HG02885 (cell line): ENCODE measurements around the gene TGFB1I1.
A peak's percentile ranks its signal among the peaks of the same experiment; 100 is the strongest.
"Not testable (repeated sequence)": the region's sequence is repeated elsewhere in the genome, so short reads cannot be mapped to it uniquely, and the experiment has no call there.

Experiments
- ATAC-seq: cut with Tn5 transposase; IDR thresholded peaks from one replicate; pipeline ENCODE4 v1.9.1; 2021; ENCODE audit warnings: mild to moderate bottlenecking; ENCODE audit not compliant: unreplicated experiment, poor library complexity

TGFB1I1 gene

DNA sequence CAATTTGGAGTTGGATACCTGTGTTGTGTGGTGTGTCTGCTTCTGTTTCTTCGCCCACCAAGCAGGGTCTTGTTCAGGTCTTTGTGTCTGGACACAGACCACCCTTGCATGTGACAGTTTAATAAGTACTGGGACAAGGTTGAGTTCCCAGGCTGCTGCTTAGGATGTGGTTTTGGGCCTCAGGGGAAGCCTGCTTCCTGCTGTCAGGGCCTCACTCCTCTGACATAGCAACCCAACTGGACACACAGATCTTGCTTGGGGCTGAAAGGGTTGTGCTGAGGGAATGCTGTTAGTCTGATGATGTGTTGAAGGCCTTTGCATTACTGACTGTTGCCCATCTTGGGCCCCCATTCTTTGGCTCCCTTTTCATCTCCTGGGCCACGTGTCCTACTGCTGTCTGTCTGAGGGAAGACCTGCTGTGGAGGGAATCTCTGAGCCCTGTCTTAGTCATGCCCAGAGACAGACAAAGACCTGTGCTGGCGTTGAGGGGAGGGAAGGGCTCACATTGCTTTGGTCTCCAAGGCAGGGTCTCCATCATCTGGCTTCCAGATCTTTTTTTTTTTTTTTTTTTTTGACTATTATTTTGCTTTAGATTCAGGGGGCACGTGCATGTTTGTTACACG is 4.7 kb upstream of the TGFB1I1 start:
- peak; percentile 55 for ATAC-seq

DNA sequence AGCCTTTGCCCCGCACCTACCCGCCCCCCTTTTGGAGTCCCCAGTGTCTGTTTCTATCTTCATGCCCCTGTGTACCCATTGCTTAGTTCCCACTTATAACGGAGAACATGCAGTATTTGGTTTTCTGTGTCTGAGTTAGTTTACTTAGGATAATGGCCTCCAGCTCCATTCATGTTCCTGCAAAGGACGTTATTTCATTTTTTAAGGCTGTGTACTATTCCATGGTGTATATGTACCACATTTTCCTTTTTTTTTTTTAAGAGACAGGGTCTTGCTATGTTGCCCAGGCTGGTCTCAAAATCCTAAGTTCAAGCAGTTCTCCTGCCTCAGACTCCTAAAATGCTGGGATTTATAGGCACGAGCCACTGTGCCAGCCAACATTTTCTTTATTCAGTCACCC is 4.1 kb upstream of the TGFB1I1 start:
- ATAC-seq, result no peak

DNA sequence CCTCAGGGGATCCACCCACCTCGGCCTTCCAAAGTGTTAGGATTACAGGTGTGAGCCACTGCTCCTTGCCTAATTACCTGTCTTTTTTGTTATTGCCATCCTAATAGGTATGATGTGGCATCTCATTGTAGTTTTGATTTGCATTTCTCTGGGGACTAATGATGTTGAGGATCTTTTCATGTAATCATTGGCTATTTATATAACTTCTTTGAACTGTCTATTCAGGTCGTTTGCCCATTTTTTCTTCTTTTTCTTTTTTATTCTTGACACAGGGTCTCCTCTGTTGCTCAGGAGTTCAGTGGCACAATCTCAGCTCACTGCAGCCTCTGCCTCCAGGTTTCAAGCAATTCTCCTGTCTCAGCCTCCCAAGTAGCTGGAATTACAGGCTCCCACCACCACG is 1.3 kb upstream of the TGFB1I1 start:
- ATAC-seq, result no peak

DNA sequence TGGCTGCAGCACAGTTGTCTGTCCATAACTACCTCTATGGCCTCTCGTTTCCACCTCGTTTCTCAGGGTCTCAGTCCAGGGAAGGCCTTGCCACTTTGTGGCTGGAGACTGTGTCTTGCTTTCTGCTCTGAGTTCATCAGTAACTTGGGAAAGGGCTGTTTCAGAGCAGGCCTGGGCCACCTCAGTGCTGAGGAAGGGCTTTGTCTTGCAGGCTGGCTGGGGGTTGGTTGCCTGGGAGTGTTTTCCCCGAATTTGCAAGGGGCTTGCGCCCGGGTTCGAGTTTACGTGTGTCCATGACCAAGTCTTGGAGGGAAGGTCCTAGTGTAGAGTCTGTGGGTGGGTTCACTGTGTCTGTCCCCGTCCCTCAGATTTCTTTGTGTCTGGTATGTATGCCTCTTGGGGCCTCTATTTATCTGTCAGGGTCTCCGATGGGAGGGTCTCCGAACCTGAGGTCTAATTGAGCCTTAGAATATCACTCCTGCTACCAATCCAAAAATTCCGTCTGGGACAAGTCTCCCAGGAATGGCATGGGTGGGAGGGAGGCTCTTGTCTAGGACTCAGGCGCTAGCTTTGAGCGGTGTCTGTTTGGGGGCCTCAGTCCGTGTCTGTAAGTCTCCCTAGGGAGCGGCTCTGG is 594 bp upstream of the TGFB1I1 start:
- ATAC-seq, result no peak

DNA sequence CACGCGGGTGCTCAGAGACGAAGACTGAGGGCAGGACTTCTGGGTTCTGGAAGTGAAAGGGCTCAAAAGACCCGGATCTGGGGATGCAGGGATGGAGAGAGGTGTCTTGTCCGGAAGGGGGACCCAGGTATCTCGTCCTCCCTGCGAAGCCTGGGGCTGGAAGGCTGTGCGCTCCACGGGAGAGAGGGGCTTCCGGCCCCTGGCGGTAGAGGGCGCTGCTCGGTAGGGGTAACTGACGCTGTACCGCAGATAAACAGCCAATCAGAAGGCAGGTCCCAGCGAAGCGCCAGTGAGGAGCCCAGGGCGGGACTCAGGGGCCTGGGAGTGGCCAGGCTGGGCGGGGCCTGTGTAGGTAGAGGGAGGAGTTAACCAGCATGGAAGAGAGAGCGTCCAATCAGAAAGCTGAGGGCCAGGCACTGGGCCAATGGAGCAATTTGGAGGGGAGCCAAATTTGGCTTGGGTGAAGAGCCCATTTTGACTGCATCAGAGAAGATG is 804 bp downstream of the TGFB1I1 start:
- ATAC-seq, result peak; percentile 58

DNA sequence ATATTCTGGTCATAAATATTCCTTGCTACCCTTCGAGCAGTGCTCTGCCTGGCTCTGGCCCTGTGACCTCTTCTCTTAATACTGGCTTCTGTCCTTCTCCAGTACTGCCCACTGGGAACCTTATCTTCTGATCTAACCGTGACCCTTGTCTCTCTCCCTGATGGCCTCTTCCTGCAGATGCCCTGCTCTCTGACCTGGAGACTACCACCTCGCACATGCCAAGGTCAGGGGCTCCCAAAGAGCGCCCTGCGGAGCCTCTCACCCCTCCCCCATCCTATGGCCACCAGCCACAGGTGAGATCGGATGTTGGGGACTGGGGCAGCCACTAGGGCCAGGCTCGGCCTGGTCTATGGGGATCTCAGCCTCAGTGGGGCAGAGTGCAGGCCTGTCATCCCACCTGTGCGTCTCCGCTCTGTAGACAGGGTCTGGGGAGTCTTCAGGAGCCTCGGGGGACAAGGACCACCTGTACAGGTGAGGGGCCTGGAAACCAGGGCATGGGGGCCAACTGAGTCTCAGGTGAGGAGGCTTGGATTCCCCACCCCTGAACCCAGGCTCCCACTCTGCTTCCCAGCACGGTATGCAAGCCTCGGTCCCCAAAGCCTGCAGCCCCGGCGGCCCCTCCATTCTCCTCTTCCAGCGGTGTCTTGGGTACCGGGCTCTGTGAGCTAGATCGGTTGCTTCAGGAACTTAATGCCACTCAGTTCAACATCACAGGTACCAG is 1.5 kb downstream of the TGFB1I1 start:
- ATAC-seq, result no peak

DNA sequence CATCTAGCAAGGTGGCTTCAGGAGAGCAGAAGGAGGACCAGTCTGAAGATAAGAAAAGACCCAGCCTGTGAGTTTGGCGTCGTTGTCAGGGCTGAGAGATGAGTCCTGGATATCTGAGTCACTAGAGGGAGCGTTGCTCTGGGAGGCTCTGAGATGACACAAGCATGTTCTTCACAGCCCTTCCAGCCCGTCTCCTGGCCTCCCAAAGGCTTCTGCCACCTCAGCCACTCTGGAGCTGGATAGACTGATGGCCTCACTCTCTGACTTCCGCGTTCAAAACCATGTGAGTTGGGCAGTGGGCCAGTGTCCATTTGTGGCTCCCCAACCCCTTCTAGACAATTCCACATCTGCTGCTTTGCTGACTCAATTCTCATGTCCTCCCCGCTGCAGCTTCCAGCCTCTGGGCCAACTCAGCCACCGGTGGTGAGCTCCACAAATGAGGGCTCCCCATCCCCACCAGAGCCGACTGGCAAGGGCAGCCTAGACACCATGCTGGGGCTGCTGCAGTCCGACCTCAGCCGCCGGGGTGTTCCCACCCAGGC is 2.3 kb downstream of the TGFB1I1 start:
- no peak for ATAC-seq

DNA sequence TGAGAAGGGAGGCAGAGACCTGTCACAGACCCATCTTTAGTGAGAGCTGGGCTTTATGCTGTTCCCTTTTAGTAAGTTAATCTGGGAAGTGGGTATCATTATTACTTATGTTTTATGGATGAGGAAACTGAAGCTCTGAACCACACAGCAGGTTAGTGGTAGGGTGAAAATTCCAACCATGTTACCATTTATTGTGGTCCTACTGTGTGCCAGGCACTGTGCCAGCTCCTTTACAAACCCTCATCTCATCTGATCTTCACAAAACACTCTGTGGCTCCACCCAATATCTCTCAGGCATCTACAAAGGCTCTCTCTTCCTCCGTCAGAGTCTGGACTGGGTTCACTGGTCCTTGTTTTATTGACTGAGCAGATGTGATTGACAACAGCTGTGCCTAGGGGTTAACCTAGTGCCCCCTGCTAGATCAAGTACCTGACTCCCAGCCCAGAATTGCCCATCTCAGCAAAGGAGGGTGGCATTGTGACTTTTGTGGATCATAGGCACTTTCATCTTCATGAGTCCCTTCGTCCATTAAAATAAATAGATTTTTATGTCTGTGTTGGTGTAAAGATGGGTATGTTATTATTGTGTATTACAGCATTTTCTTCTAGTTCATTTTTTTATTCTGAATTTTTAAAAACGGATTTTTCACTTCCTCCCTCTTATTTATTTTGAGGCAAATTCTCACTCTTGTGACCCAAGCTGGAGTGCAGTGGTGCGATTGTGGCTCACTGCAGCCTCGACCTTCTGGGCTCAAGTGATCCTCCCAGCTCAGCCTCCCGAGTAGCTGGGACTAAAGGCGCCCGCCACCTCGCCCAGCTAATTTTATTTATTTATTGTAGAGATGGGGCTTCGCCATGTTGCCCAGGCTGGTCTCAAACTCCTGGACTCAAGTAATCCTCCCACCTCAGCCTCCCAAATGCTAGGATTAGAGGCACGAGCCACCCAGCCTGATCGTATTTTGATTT is 3.1 kb downstream of the TGFB1I1 start:
- ATAC-seq, result no peak

DNA sequence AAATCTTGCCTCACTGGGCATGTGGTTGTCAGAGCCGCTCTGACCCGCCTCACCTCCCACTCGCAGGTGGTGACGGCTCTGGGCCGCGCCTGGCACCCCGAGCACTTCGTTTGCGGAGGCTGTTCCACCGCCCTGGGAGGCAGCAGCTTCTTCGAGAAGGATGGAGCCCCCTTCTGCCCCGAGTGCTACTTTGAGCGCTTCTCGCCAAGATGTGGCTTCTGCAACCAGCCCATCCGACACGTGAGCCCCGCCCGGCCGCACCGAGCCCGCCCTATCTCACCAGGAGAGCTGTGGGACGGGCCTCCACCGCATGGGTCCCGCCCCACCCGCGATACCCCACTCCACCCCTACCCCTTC is 4.0 kb downstream of the TGFB1I1 start:
- no peak for ATAC-seq

DNA sequence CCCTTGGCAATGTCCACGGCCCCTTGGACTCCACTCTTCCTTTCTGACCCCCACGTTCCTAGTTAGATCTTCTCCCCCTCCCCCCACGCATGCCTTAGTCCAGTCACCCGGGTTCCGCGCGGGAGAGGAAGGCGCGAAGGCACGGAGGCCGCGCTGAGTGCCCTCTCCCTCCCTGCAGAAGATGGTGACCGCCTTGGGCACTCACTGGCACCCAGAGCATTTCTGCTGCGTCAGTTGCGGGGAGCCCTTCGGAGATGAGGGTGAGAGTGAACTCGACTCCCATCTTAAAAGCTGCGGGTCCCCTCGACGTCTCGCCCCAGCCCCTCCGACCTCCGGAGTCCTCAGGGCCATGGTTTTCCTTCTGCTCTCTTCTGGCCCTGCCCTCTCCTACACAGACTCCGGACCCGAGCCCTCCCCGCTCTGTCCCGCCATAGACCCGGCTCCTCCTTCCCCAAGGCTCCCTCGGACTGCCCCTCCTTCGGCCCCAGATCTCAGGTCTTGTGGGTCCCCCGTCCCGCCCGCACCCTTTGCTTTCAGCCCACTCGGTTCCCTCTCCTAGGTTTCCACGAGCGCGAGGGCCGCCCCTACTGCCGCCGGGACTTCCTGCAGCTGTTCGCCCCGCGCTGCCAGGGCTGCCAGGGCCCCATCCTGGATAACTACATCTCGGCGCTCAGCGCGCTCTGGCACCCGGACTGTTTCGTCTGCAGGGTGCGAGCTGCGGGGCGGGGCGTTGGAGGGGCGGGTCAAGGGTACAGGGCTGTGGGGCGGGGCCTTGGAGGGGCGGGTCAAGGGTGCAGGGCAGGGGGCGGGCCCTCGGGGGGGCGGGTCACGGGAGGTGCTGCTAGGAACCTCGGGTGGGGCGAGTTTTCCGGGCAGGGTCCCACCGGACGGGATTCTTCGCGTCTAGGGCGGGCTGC is 4.6 kb downstream of the TGFB1I1 start:
- peak; percentile 59 for ATAC-seq

DNA sequence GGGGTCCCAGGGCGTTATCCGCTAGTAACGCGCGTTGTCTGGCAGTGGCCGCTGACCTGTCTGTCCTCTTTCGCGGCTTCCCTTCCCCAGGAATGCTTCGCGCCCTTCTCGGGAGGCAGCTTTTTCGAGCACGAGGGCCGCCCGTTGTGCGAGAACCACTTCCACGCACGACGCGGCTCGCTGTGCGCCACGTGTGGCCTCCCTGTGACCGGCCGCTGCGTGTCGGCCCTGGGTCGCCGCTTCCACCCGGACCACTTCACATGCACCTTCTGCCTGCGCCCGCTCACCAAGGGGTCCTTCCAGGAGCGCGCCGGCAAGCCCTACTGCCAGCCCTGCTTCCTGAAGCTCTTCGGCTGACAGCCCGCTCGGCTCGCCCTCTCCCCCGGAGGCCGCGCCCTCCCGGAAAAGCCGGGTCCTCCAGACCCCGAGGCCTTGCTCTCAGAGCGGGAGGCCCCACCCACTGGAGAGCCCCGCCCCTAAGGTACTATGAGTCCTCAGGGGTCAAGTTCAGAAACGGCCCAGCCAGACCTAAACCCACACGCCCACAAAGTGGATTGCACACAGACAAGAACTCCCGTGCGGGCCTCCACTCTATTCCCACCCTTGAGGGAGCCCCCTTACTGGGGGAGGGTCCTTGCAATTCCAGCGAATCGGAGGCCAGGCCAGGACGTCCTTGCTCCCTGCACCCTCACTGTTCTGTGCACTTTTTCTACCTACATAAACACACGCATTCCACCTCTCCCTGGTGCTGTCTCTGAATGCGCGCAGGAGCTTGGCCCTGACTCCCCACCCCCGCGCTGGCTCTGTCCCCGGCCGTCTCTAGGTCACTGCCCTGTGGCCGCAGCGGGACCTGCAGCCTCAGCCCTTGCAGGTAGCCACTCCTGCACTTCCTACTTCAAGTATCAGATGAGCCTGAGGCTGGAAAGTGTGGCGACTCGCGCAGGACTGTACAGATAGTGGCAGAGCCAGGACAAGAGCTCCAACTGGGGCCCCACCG is 5.6 kb downstream of the TGFB1I1 start:
- peak; percentile 22 for ATAC-seq

DNA sequence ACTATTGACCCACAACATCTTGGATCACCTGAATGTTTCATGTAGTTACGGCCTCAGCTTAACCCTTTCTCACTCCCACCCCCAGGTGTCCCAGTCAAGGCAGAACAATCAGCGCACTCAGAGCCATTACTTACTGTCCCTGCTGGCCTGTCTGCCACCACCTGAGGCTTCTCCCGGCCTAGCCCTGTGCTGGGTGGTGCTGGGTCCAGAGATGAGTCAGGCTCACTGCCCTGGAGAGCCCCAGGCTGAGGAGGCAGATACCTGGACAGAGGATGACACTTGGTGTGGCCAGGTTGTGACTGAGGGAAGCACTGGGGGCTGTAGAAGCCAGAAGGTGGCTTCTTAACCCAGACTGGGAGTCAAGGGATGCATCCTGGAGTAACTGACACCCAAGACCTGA is 7.0 kb downstream of the TGFB1I1 start:
- no peak for ATAC-seq

DNA sequence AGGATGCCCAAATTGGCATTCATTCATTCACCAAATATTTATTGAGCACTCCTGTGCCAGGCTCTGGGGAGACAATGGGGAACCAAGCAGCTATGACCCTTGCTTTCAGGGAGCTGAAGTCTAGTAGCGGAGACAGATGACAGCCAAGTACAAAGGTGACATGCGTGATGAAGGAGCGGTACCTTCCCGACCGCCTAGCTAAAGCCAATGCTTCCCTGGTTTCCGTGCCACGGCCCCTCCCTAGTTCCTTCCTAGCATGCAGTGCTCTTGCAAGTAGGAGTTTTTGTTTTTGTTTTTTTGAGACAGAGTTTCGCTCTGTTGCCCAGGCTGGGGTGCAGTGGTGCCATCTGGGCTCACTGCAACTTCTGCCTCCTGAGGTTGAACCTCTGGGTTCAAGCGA is 7.8 kb downstream of the TGFB1I1 start:
- no peak for ATAC-seq

DNA sequence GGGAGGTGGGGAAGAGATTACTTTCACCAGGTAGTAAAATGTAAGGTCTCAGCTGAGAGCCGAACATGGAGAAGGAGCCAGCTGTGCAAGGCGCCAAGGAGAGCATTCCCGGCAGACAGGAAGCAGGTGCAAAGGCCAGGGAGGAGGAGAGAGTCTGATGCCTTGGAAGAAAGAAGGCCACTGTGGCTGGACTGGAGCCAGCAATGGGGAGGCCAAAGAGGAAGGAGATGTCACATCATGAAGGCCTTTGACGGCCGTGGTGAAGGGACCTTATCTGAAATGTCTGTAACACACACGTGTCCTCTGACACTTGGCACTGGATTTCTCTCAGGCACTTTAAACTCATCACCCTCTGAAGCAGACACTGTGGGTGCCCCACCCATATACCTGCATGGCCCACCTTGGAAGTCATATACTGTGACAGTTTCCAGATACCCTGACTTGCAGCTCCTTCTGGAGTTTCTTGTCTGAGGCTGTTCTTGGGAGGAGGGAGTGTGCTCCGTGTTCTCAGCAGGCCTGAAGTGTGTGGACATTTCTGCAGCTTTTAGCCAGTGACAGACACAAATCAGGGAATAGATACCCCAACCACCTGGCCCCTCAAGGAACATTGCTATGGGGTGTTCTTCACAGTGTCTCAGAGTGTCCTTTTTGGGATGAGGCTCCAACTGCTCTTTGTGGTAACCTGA is 9.0 kb downstream of the TGFB1I1 start:
- no peak for ATAC-seq

DNA sequence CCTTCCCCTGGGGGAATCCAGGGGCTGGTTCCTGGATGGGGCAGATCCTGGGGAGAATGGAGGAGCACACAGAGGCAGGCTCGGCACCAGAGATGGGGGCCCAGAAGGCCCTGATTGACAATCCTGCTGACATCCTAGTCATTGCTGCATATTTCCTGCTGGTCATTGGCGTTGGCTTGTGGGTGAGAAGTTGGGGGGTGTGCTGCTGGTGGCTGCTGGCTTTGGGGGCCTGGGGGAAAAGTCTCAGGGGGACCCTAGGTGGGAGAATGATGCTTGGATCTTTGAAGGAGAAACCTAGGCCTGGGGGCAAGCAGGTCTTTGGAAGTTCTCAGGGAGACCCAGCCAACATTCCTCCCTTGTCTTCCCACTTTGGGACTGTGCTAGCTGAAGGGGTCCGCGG is 11.1 kb downstream of the TGFB1I1 start, which contains the start of gene SLC5A2:
Gene SLC5A2 (plus strand): TSS at position 43 of the 400 bp plus-strand sequence. CDS start 14 bp downstream, at position 57.
- no peak for ATAC-seq

DNA sequence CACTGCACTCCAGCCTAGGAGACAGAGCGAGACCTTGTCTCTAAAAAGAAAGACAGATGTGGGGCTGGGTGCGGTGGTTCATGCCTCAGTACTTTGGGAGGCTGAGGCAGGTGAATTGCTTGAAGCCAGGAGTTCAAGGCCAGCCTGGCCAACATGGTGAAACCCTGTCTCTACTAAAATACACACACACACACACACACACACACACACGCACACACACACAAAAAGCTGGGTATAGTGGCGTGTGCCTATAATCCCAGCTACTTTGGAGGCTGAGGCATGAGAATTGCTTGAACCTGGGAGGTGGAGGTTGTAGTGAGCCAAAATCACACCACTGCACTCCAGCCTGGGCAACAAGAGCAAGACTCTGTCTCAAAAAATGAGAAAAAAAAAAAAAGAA is 12.1 kb downstream of the TGFB1I1 start:
- not testable (repeated sequence) for ATAC-seq

DNA sequence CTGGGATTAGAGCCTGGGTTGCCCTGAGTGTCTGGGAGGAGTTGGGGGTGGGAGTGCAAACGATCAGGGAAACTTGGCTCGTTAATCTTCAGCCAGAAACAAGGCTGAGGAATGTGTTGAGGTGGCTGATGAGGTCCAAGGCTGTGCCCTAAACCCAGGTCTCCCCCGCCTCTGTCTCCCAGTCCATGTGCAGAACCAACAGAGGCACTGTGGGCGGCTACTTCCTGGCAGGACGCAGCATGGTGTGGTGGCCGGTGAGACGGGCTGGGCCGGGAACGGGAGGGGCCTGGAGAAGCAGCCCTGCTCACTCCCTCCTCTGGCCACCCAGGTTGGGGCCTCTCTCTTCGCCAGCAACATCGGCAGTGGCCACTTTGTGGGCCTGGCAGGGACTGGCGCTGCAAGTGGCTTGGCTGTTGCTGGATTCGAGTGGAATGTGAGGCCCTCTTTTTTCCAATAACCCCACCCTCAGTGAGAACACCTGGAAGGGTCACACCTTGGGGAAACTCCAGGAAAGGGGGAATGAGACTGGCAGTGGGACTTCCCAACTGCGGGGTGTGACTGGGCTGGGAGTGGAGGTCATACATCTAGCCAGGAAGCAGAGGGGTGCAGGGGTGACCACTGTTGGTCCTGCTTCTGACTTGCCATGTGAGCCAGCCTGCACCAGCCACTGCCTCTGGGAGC is 12.7 kb downstream of the TGFB1I1 start:
- ATAC-seq, result no peak
